Stimulated activated CD4-positive, alpha-beta T cell treated with anti-CD3 and anti-CD28 coated beads, TNF-alpha, amount 100 ng/mL, for 4 hours (primary cell): Measurements from ENCODE around the gene SRP68.

Experiments used
- DNase-seq, 3 experiments: peaks; one replicate each; pipeline ENCODE4 v3.0.0-alpha.2; 2020; ENCODE audit warnings: low read depth in 3 of 3

The SRP68 gene

DNA sequence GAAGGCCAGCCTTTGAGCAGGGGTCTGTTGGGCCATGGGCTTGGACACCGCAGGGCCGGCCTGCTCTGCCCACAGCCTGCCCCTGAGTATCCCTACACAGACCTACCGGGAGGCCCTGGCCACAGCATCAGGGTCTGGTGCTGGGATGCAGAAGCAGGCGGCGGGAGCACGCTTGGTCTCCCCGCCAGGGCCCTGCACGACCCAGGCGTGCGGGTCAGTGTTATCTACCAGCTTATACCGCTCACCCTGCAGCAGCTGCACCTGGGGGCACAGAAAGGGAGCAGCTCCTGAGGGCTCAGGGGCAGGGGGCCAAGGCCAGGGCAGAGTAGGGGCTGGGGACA, 54.0 kb downstream of the SRP68 start:
- DNase-seq = no peak

DNA sequence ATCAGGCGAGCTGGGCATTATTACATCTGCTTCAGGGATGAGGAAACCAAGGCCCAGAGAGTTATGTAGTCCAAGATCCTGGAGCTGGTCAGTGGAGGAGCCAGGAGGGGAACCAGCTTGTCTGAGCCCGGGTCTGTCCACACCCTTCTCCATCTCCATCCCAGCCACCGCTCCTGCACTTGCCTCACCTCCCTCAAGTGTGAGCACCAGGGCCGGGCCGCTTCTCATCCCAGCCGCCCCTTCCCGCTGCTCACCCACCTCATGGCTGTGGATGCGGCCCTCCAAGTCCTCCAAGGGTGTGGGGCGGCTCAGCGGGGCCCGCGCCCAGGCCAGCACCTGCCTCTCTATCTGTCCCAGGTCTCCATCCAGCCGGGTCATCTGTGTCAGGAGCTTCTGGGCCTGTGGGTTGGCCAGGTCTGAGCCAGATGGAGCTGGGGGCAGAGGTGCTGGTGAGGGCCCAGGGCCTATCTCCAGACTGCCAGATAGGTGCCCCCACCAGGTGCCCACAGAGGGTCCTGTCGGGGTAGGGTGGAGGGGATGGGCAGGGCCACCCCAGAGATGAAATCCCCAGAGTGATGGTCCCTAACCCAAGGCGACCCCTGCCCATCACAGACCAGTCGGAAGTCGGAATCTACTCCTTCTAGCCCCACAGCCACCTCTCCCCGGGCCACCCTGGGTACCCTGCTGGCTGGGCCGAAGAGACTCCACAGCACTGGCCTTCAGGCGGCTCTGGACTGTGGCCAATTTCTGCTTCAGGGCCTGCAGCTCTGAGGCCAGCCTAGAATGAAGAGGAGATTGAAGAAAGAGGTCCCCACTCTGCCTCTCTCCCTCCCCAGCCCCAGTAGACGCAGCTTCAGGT, 54.6 kb downstream of the SRP68 start:
- no peak for DNase-seq

DNA sequence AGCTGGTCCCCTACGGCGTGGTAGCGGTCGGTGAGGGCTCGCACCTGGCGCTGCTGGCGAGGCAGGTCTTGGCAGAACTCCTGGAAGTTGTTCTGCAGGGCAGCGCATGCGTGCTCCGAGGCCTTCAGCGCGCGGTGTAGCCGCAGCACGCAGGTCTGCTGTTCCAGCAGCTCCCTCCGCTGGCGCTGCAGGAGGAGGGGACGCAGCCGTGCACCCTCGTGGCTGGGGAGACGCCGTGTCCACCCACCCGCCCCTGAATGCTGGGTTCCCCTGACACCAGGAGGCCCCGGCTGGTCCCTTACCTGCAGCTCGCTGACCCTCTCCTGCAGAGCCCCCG, 57.4 kb downstream of the SRP68 start:
- no peak for DNase-seq

DNA sequence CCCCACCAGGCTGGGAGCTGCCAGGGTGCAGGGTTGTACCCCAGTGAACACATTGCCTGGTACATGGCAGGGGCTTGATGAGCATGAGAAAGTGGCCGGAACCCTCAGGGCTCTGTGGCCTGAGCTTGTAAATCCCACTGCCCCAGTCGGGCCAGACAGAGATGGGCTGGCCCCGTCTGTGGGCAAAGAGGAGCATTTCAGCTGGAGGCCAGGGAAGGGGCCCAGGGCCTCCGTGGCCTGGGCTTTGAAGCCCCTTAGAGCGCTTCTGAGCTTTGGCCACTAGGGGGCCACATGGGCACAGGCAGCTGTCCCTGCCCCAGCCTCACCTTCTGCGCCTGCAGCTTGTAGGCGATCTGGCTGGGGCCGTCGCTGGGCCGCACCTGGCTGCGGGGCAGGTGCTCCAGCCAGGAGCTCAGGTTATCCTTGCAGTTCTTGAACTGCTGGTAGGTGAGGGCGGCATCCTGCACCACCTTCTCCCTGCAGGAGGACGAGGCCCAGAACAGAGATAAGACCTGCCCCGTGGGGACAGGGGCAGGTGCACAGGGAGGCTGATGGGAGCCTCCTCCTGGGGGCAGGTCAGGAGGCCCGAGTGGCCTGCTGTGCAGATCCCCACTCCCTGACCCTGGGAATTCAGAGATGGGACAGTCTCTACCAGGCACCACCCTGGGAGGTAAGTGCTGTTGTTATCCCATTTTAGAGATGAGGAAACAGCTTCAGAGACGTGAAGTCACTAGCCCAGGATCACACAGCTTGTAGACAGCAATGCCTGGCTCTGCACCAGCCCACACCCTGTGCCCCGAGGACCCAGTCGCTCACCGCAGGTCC, 58.0 kb downstream of the SRP68 start:
- peak; percentile 56 to 63 (median 60) for DNase-seq

DNA sequence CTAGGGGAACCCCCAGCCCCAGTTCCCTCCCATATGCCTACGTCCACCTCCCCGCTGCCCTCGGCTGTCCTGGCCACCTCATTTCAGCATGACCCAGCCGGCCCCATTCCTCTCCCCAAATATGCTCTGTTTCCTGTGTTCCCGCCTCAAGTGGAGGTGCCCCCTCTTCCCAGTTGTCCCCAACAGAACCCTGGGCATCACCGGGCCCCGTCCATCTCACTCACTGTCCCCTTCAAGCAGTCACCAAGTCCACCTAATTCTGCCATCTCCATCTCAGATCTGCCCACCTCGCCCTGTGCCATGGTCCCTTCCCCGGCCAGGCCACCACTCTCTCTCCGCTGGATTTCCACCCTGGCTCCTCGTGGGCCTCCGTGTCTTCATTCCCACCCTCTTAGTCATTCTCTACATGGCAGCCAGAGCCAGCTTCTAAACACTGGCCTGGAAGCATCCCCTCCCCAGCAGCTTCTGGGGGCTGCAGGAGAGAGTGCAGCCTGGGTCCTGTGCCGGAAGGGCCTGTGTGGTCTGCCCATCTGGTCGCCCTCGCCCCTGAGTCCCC, 58.9 kb downstream of the SRP68 start:
- DNase-seq = no peak

DNA sequence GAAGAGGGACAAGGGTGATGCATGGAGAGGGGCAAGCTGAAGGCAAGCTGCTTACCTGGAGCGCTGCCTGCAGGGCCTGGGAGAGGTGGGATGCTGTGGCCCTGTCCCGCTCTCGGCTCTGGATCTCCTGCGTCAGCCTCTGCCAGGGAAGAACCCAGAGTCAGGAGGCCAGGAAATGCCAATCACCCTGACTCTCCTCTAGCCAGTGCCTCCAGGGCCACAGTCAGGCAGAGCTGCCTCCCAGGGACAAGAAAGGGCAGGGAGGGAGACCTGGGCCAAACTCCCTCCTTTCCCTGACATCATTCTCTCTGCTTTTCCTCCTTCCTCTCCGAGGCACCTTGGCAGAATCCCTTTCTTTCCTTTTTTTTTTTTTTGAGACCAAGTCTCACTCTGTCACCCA, 60.4 kb downstream of the SRP68 start:
- DNase-seq = no peak

DNA sequence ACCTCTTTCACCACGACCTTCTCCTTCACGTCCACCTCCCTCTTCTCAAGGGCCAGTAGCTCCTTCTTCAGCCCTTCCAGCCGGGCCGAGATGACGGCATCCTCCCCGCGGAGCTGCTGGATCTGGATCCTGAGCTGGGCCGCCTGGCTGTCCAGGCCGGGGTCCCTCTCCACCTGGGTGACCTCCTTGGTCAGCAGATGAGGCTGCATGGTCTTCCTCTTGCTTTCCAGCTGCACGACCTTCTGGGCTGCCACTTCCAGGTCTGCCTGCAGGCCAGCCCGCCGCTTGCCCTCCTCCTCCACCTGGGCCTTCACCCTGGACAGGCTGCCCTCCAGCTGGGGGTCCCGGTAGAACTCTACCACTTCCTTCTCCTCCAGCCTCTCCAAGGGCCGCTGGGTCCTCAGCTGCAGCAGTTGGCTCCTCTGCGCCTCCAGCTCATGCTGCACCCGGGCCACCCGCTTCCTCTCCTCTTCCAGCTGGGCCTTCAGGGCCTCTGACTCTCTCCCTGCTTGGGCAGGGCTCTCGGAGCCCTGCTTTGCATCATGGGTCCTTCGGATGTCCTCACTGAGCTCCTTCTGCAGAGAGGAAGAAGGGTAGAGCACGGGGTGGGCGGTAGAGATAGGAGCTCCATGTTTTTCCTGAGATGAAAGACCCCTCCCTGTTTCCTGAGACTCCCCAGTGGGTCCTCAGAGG, 62.2 kb downstream of the SRP68 start:
- DNase-seq = no peak

DNA sequence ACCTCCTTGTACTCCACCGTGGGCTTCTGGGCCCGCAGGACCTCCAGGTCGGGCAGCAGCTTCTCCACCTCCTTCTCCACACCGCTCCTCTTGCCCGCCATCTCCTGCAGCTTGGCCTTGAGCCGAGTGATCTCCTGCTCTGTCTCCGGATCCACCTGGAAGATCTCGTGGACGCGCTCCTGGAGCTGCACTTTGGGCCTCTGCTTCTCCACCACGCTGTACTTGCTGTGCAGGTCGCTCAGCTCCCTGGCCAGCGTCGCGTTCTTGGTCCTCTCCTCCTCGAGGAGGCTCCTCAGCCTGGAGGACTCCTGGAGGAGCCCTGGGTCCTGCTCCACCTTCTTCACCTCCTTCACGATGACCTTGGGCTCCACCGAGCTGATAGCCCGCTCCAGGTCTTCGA, 62.9 kb downstream of the SRP68 start:
- DNase-seq = no peak

DNA sequence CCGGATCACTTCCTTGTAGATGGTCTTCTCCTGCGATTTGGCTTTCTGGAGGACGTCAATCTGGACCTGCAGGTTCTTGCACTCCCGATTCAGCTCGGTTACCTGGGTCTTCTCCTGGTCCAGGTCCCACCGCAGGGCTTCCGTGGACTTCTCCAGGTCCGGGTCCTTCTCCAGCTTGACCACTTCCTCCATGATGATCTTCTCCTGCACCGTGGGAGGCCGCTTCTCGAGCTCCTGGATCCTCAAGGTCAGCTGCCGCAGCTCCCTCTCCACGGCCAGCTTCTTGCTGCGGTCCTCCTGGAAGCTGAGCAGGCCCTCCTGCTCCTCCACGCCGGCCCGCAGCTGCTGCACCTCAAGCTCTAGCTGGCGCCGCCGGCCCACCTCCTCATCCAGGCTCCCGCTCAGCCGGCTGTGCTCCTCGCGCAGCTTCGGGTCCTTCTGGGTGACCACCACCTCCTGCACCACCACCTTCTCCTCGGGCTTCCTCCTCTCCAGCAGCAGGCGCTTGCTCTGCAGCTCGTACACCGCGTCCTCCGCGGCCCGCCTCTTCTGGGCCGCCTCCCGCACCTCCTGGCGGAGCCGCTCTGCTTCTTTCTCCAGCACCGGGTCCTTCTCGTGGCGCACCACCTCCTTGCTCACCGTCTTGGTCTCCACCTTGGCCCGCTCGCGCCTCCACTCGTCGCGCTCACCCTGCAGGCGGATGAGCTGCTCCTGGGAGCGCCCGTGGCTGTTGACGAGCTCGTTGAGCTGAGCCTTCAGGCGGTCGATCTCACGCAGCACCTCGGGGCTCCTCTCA, 63.5 kb downstream of the SRP68 start:
- no peak for DNase-seq

DNA sequence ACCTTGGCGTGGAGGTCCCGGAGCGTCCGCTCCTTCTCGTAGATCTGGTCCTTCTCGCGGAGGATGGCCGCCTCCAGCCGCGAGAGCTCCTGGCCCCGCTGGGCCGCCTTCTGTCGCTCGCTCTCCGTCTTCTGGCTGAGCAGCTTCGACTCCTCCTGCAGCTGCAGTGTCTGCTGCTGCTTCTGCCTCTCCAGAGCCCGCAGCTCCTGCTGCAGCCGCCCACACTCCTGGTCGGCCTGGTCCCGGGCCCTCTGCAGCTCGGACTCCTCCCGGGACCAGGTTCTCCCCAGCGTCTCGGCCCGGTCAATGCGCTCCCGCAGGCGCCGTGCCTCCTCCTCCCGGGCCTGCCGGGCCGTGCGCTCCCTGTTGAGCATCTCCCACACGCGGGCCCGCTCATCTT, 64.1 kb downstream of the SRP68 start:
- no peak for DNase-seq

DNA sequence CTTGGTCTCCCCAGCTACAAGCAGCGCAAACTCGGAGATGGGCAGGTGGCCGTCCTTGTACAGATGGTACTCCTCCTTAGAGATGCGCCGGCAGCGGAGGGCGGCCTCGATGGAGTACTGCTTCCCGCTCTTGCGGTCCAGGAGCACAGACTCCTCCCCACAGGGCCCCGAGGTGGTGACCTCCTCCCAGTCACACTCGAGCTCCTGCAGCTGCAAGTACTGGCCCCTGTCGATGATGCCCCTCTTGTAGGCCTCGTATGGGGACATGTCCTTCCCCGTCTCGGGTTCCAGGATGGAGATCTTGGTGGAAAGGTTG, 64.5 kb downstream of the SRP68 start:
- no peak for DNase-seq

DNA sequence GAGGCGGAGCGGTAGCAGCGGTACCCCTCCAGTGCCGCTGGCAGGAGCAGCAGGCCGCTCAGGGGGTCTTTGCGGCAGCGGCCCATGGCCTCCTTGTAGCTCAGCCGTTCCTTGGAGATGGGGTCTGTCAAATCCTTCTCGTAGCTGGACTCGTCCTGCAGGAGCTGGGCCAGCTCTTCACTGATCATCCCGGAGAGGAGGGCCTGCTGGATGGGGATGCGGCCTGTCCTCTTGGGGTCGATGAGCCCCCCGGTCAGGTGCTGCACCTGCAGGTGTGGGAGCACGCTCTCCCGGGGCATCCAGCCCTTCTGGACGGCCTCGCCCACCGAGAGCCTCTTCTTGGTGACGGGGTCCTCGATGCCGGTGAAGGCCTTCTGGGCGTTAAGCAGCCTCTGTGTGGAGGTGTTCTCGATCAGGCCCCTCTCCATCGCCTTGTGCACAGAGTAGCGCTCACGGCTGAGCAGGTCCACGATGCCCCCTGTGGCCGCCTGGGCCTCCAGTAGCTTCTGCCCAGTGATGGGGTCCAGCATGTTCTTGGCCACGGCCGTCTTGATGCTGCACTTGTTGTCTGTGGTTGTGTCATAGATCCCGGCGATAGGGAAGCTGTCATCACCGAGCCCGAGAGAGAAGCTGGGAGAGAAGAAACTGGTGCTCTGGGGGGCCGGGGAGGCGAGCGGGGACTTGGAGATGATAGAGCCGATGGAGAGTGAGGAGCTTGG, 65.0 kb downstream of the SRP68 start:
- DNase-seq = no peak

DNA sequence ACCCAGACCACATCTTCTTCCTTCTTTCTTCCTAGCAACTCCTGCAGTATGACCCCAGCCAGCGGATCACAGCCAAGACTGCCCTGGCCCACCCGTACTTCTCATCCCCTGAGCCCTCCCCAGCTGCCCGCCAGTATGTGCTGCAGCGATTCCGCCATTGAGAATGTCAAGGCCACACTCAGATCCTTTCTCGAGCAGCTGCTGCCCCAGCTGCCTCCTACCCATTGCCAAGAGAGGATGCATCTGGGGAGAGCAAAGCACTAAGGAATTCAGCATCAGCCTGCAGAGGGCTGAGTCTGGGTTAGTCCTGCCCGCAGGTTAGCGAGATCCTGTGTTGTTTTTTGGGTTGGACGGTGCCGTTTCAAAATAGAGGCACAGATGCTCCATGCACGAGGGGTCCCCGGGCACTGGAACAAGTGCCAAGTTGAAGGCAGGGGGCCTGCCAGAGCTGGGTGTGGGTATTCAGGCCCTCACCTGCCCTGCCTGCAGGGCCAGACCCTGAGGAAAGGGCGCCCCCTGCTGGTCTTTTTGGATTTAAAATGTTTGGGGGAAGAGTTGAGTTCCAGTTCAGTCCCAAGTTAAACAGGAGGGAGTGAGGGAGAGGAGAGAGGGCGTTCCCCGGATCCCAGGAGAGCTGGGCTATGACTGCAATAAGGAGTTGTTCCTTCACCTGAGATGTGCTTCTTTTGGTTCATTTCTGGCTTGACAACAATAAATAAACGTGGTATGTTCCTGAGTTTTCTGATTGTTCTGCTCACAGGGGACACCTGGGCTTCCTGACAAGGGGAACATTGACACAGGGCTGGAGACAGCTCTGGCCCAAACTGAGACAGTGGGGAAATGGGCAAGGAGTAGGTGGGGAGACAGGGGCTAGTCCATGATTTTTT, 66.8 kb downstream of the SRP68 start:
- peak; percentile 48 to 76 (median 67) for DNase-seq

DNA sequence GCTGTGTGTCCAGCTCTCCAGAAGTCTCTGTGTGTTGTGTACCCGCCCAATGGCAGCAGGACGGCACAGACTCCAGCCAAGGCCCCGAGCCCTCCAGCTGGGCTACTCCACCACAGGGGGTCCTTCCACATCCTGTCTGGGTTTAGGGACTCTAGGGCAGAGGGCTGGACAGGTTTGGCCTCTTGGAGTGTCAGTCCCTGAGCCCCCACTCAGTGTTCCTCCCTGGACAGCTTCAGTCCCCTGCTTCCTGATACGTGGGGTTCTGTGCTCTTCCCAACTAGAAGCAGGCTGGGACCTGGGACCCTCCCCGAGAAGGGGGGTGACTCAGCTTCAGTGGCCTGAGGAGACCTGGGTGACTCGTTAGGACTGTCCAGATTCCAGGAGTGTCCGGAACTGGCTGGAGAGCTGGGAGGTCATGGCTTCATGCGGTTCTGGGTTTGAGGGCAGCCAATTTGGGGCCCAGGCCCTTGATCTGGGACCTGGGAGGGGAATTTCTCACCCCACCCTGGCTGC, 67.5 kb downstream of the SRP68 start:
- no peak for DNase-seq

DNA sequence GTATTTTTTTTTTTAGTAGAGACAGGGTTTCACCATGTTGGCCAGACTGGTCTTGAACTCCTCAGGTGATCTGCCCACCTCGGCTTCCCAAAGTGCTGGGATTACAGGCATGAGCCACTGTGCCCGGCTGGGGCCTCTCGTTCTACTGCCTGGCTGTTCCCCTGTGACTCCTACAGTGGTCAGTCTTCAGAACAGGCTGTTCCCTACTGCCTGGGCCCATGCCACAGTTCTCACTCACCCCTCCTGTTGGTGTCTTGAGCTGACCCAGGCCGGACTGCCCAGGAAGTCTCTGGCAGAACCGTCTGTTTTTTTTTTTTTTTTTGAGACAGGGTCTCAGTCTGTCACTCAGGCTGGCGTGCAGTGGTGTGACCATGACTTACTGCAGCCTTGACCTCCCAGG, 68.4 kb downstream of the SRP68 start:
- DNase-seq = no peak

DNA sequence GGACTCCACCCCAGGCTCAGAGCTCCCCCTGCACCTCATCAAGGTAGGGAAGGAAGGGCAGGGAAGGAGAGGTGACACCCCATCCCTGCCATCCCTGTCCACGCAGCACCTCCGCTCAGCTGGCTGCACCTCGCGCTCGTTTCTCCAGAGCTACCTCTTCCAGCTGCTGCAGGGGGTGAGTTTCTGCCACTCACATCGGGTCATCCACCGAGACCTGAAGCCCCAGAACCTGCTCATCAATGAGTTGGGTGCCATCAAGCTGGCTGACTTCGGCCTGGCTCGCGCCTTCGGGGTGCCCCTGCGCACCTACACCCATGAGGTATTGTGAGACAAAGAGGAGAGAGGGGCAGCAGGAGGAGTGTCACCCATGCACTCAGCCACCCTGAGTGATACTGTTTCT, 70.2 kb downstream of the SRP68 start:
- no peak for DNase-seq

DNA sequence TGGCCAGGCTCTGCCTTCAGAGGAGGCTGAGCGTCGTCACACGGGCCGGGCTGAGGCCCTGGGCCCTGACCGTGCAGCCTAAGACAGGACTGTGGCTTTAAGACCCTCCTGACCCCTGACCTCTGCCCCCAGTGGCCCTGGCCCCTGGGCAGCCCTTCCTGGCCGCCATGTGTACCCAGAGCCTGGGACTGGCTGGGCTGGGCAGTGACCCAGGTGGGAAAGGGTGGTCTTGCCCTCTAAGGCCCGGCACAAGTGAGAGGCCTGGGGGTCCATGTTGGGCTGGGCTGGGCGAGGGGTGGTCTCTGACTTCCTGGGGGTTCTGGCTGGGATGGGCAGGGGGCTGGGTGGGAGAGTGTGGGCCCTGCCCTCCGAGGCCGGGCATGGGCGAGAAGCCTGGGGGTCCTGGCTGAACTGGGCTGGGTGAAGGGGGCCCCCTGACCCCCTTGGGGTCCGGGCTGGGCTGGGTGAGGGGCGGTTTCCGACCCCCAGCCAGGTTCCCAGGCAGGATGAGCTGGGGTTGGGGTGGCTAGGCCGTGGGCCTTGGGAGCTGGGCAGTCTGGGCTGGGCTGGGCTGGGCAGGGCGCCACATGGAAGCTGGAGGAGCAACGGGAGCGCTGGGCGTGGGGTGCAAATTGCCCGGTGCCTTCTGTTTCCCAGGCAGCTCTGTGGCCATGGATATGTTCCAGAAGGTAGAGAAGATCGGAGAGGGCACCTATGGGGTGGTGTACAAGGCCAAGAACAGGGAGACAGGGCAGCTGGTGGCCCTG, 71.4 kb downstream of the SRP68 start, which contains the start of gene CDK3:
Gene CDK3 (plus strand): TSS at position 101 of the 767 bp plus-strand sequence. CDS start 571 bp downstream, at position 672.
- DNase-seq = no peak

DNA sequence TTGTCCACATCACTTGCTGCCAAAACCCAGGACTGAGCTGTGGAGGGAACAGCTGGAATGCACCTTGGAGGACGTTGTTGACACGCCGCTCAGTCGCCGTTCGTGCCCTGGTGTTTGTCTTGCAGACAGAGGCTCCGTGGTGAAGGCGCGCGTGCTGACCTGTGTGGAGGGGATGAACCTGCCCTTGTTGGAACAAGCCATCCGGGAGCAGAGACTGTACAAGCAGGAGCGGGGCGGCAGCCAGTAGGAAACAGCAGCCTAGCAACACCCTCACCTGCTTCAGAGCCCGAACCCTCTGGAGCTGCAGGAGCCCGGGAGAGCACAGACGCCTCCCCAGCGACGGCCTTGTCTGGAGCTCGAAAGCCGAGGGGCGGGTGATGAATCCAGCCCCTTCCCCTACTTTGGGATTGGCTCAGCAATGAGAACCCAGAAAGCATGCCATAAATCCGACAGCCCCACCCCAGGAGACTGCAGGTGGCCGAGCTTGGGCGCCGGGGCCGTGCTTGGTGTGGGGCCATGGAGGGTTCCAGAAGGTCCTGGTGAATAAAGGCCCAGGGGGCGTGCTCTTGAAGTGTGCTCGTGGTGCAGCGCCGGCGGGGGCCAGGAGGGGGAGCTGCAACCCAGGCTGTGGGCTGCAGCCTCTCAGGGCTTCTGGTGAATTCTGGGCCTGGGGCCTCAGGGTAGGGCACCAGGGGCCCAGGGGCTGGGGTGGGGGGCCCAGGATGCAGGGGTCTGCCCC, 72.1 kb downstream of the SRP68 start:
- peak; percentile 29 to 44 (median 30) for DNase-seq
